Bronchial epithelial cell (primary cell): ENCODE data around the gene SLC4A3. TPM values are rescaled to one million over a fixed set of nuclear protein-coding genes. Genes with fewer than 3 reads are reported as not detected.

Source experiments
- DNase-seq: peaks from one replicate; pipeline ENCODE4 v3.0.0-alpha.2; 2010; ENCODE audit warnings: low read depth
- FAIRE-seq: peaks from 2 replicates; lab custom pipeline; 2011; peaks lifted over from hg19 to GRCh38; lab: Jason Lieb, UNC
- H3K27me3 ChIP-seq: 2 replicates; pipeline ENCODE4 v1.5.1; 2011; ENCODE audit warnings: low read length; ENCODE audit not compliant: control insufficient read depth, insufficient read depth
- H3K36me3 ChIP-seq: 2 replicates; pipeline ENCODE4 v1.5.1; 2011; ENCODE audit warnings: low read length; ENCODE audit not compliant: control insufficient read depth, insufficient read depth
- H3K4me3 ChIP-seq: 2 replicates; pipeline ENCODE4 v1.5.1; 2011; ENCODE audit warnings: mild to moderate bottlenecking, low read depth, low read length, control low read depth
- total RNA-seq: library from RNA; depleted of rRNA; stranded (reverse); fragments of >200 nt; gene quantifications from 2 replicates; pipeline ENCODE4 v1.2.1, GENCODE V29; 2014
- TF ChIP-seq, protein P1 (sequence below): IDR thresholded peaks from 2 replicates; pipeline ENCODE4 v1.5.1; 2011; ENCODE audit warnings: mild to moderate bottlenecking, moderate library complexity, low read length, control low read depth, inconsistent platforms; ENCODE audit not compliant: insufficient read depth, severe bottlenecking

The SLC4A3 gene
- total RNA-seq, 1 donor from 2014 or later = 1.6 TPM

DNA sequence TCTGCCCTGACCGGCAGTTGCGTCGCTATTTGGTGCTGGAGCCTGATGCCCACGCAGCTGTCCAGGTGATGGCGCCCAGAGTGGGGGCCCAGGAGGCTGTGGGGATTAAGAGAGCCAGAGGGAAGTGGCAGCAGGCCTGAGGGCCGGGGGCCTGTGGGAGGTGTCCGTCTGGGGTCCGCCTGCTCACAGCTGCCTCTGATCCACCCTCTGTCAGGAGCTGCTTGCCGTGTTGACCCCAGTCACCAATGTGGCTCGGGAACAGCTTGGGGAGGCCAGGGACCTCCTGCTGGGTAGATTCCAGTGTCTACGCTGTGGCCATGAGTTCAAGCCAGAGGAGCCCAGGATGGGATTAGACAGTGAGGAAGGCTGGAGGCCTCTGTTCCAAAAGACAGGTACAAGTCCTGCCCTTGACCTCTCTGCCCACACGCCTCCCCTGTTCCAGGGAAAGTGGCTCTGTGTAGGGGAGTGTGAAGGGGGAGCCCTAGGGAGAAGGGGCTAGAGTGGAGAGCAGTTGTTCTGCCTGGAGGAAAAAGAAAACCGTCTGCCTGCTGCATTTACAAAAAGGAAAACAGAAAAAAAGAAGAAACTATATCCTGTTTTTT is 18.2 kb upstream of the SLC4A3 start:
- Histone ChIP-seq H3K36me3 (peaks cover 25% of the 10 kb centered on the region), H3K4me3 (no peak overlapping the region), H3K27me3 (no peaks in the 10 kb centered on the region)
- FAIRE-seq (no peak), DNase-seq (no peak)
- TF ChIP-seq, protein P1, sequence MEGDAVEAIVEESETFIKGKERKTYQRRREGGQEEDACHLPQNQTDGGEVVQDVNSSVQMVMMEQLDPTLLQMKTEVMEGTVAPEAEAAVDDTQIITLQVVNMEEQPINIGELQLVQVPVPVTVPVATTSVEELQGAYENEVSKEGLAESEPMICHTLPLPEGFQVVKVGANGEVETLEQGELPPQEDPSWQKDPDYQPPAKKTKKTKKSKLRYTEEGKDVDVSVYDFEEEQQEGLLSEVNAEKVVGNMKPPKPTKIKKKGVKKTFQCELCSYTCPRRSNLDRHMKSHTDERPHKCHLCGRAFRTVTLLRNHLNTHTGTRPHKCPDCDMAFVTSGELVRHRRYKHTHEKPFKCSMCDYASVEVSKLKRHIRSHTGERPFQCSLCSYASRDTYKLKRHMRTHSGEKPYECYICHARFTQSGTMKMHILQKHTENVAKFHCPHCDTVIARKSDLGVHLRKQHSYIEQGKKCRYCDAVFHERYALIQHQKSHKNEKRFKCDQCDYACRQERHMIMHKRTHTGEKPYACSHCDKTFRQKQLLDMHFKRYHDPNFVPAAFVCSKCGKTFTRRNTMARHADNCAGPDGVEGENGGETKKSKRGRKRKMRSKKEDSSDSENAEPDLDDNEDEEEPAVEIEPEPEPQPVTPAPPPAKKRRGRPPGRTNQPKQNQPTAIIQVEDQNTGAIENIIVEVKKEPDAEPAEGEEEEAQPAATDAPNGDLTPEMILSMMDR = no peak

DNA sequence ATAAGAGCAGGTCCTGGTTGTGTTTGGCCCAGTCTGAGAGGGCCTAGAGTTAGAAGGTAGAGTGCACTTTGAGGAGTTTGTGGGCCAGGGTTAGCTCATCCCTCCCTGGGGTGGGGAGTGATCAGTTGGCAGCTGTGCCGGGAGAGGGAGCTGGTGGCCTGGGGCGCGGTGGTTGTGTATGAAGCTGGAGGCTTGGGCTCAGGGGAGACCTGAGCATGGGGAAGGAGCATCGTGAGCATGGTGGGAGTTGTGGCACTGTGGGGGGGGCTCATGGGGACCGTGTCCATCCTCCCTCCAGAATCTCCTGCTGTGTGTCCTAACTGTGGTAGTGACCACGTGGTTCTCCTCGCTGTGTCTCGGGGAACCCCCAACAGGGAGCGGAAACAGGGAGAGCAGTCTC is 16.1 kb upstream of the SLC4A3 start:
- TF ChIP-seq, protein P1 = no peak
- H3K36me3 ChIP-seq = peaks cover 27% of the 10 kb centered on the region

DNA sequence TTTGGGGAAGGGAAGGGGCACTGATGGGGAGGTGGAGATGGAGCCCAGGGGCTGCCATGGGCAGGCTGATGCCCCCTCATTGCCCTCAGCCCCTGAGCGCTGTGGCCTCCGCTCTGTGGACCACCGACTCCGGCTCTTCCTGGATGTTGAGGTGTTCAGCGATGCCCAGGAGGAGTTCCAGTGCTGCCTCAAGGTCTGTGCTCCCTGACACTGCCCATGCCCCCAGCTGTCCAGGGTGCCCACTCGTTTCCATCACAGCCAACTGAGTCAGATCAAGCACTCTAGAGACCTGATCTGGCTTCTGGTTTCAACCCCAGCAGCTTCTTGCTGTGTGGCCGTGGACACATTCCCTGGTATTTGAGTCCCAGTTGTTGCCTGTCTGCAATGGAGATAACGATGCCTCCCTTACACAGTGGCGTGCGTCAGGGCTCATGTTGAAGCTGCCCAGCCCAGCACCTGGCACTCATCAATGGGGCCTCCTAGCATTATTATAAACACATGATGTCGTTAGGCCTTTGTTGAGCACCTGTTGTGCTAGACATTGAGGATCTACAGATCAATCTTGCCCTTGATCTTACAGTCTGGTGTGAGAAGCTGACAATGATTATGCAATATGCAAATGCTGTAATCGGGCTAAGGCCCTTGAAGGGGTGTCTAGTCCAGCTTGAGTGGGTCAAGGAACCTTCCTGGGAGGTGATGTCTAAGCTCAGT is 15.4 kb upstream of the SLC4A3 start:
- Histone ChIP-seq H3K36me3 (peaks cover 25% of the 10 kb centered on the region), H3K4me3 (no peak overlapping the region), H3K27me3 (no peaks in the 10 kb centered on the region)
- TF ChIP-seq, protein P1 = no peak
- no peak for FAIRE-seq
- DNase-seq = no peak

More for the DNA sequence above, 16.1 kb upstream of the SLC4A3 start:
- no peak for DNase-seq
- no peaks in the 10 kb centered on the region for H3K27me3 ChIP-seq
- no peak overlapping the region for H3K4me3 ChIP-seq
- FAIRE-seq = peak; percentile 40

DNA sequence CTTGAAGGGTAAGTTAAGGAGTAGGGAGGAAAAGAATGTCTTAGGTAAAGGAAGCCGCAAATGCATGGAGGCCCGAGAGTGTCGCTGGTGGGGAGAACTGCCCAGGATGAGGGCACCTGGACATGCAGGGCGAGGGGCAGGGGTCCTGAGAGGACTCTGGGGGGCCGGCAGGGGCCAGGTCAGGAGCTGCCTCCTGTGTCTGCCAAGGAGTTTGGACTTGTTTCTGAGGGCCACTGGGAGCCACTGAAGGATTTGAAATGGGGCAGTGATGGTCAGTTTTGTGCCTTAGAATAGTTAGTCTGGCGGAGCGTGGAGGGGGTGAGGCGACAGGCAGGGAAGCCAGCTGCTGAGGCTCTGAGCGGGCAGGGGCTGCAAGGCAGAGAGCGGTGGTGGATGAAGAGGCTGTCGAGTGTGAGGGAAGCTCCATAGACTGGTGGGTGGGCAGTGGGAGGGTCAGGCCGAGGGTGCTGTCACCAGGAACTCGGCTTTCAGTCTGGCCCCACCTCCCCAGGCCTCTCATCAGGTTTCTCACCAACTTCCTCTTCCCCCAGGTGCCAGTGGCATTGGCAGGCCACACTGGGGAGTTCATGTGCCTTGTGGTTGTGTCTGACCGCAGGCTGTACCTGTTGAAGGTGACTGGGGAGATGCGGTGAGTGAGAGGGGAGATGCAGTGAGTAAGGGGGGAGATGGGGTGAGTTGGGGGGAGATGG is 14.7 kb upstream of the SLC4A3 start:
- peaks cover 24% of the 10 kb centered on the region for H3K36me3 ChIP-seq

DNA sequence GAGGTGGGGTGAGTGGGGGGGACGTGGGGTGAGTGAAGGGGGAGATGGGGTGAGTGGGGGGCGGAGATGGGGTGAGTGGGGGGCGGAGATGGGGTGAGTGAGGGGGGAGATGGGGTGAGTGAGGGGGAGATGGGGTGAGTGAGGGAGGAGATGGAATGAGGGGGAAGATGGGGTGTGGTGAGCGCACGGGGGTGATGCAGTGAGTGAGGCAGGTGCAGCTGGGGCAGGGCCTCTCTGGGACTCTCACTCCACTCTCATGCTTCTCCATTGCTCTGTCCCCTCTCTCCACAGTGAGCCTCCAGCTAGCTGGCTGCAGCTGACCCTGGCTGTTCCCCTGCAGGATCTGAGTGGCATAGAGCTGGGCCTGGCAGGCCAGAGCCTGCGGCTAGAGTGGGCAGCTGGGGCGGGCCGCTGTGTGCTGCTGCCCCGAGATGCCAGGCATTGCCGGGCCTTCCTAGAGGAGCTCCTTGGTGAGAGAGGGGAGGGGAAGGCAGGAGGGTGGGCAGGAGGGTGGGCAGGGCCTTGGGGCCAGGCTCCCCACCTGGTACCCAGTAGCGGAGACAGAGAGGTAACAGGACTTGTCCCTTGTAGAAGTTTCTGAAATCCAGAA is 13.9 kb upstream of the SLC4A3 start:
- DNase-seq (no peak), FAIRE-seq (no peak)
- no peaks in the 10 kb centered on the region for H3K27me3 ChIP-seq
- H3K36me3 ChIP-seq = peaks cover 23% of the 10 kb centered on the region
- TF ChIP-seq, protein P1 = no peak
- no peak overlapping the region for H3K4me3 ChIP-seq

More for the DNA sequence above, 14.7 kb upstream of the SLC4A3 start:
- no peak for FAIRE-seq
- H3K4me3 ChIP-seq = no peak overlapping the region
- DNase-seq = no peak
- TF ChIP-seq, protein P1 = no peak
- no peaks in the 10 kb centered on the region for H3K27me3 ChIP-seq
